Prostate gland (tissue), 2 donors: ENCODE measurements around the gene ZNF488. TPM values are rescaled to one million over a fixed set of nuclear protein-coding genes. Genes with fewer than 3 reads are reported as not detected.

Experiments used
- DNase-seq: peaks from one replicate; pipeline ENCODE4 v3.0.0-alpha.2; 2019; ENCODE audit warnings: low spot score
- H3K27ac ChIP-seq, 2 donors: fragments of 200-600 bp; sonication (generic); 2 replicates each; pipeline ENCODE4 v1.5.1; 2017 to 2019
- H3K27me3 ChIP-seq: fragments of 200-600 bp; sonication (generic); replicated peaks from 2 replicates; pipeline ENCODE4 v1.5.1; 2019; ENCODE audit not compliant: insufficient read depth
- H3K36me3 ChIP-seq, 2 donors: fragments of 200-600 bp; sonication (generic); 1 replicate in 1 of 2; 2 replicates in 1 of 2; pipeline versions ENCODE4 v1.5.1 to v1.8.1; 2017 to 2019
- H3K4me1 ChIP-seq: fragments of 200-600 bp; sonication (generic); replicated peaks from 2 replicates; pipeline ENCODE4 v1.5.1; 2019
- H3K4me3 ChIP-seq, 2 donors: fragments of 200-600 bp; sonication (generic); 2 replicates each; pipeline ENCODE4 v1.5.1; 2017 to 2019
- H3K9me3 ChIP-seq: fragments of 200-600 bp; sonication (generic); 2 replicates; pipeline ENCODE4 v1.5.1; 2017
- CTCF ChIP-seq, 4 experiments: fragments of 200-600 bp in 2 of 4; fragments of 450-650 bp in 2 of 4; sonication (generic) in 2 of 4; IDR thresholded peaks; 1 replicate in 3 of 4; 2 replicates in 1 of 4; pipeline ENCODE4 v1.5.1; 2016 to 2019; ENCODE audit warnings: antibody characterized with exemption in 4 of 4, mild to moderate bottlenecking in 2 of 4, moderate library complexity in 2 of 4
- POLR2A ChIP-seq: fragments of 450-650 bp; IDR thresholded peaks from one replicate; pipeline ENCODE4 v1.6.1; 2016; ENCODE audit warnings: antibody characterized with exemption, mild to moderate bottlenecking
- POLR2AphosphoS5 ChIP-seq: sonication (generic); formaldehyde crosslinking; IDR thresholded peaks from one replicate; pipeline ENCODE4 v1.6.1; 2017; ENCODE audit warnings: antibody characterized with exemption
- WGBS: methylation state at CpG from one replicate; pipeline ENCODE4 v1.1.5; 2018; 5-methylcytosine and 5-hydroxymethylcytosine counted together
- intact Hi-C: fragments of 100-400 bp; cut with DNase I; formaldehyde crosslinking; loops from one replicate; pipeline ENCODE4 v1.14.2; 2022
- total RNA-seq, 2 donors: library from RNA; depleted of rRNA; stranded (reverse); fragments of >200 nt; gene quantifications; one replicate each; pipeline ENCODE4 v1.1.0, GENCODE V29; 2016

Gene ZNF488
- total RNA-seq, 2 donors from 2014 or later: 1.5 to 1.9 TPM

GRCh38 chr10:47405857-47406547 lies 21.9 kb upstream of the ZNF488 start:
- no peak for DNase-seq
- TF ChIP-seq POLR2AphosphoS5 (no peak), POLR2A (no peak), CTCF (IDR thresholded peaks at IDR 0.05) (no peak)

GRCh38 chr10:47404937-47405336 lies 20.8 kb upstream of the ZNF488 start:
- DNase-seq: no peak

More at GRCh38 chr10:47405857-47406547, 21.9 kb upstream of the ZNF488 start:
- no peaks in the 10 kb centered on the region for H3K4me1 ChIP-seq
- WGBS: 82% methylated on average over 11 of the region's 11 CpGs
- intact Hi-C loops: no loop called here
- no peaks in the 10 kb centered on the region for H3K9me3 ChIP-seq
- H3K36me3 ChIP-seq: no peaks in the 10 kb centered on the region
- no peak overlapping the region for H3K4me3 ChIP-seq
- H3K27ac ChIP-seq: no peak overlapping the region
- H3K27me3 ChIP-seq: no peaks in the 10 kb centered on the region

GRCh38 chr10:47404446-47404845 lies 20.4 kb upstream of the ZNF488 start:
- DNase-seq: peak; percentile 56
- no peaks in the 10 kb centered on the region for H3K27me3 ChIP-seq
- H3K4me1 ChIP-seq: no peaks in the 10 kb centered on the region
- no peak overlapping the region for H3K27ac ChIP-seq
- H3K36me3 ChIP-seq: no peaks in the 10 kb centered on the region
- intact Hi-C loops: no loop called here
- TF ChIP-seq POLR2A (no peak), CTCF (IDR thresholded peaks at IDR 0.05) (no peak), POLR2AphosphoS5 (no peak)
- 74% methylated on average over 6 of the region's 6 CpGs for WGBS
- H3K9me3 ChIP-seq: no peaks in the 10 kb centered on the region
- no peak overlapping the region for H3K4me3 ChIP-seq

More at GRCh38 chr10:47404937-47405336, 20.8 kb upstream of the ZNF488 start:
- H3K27ac ChIP-seq: no peak overlapping the region
- no peaks in the 10 kb centered on the region for H3K4me1 ChIP-seq
- no peaks in the 10 kb centered on the region for H3K9me3 ChIP-seq
- WGBS: 95% methylated on average over 2 of the region's 2 CpGs
- no peaks in the 10 kb centered on the region for H3K36me3 ChIP-seq
- intact Hi-C loops: no loop called here
- TF ChIP-seq POLR2A (no peak), POLR2AphosphoS5 (no peak), CTCF (IDR thresholded peaks at IDR 0.05) (no peak)
- no peak overlapping the region for H3K4me3 ChIP-seq
- H3K27me3 ChIP-seq: no peaks in the 10 kb centered on the region

- 86% methylated on average over 6 of the region's 6 CpGs for WGBS
- H3K27me3 ChIP-seq: no peaks in the 10 kb centered on the region
- H3K27ac ChIP-seq: no peak overlapping the region
- no peak for TF ChIP-seq POLR2A
- no peak for TF ChIP-seq CTCF (IDR thresholded peaks at IDR 0.05)
- TF ChIP-seq POLR2AphosphoS5: no peak
- H3K36me3 ChIP-seq: no peaks in the 10 kb centered on the region
- H3K4me1 ChIP-seq: no peaks in the 10 kb centered on the region
- no peak overlapping the region for H3K4me3 ChIP-seq
- no peak for DNase-seq
- intact Hi-C loops: no loop called here
- no peaks in the 10 kb centered on the region for H3K9me3 ChIP-seq
Observed at GRCh38 chr10:47403446-47404318, 19.6 kb upstream of the ZNF488 start.
